Dermis blood vessel endothelial cell (primary cell): ENCODE data around the gene SLC39A11. TPM values are rescaled to one million over a fixed set of nuclear protein-coding genes. Genes with fewer than 3 reads are reported as not detected.
"Not testable (repeated sequence)": the region's sequence is repeated elsewhere in the genome, so short reads cannot be mapped to it uniquely, and the experiment has no call there.

ENCODE experiments used
- DNase-seq: peaks from one replicate; pipeline ENCODE4 v3.0.0; 2010
- total RNA-seq: library from RNA; depleted of rRNA; stranded (reverse); fragments of >200 nt; gene quantifications from 2 replicates; pipeline ENCODE4 v1.2.3, GENCODE V29; 2014

Gene SLC39A11
- total RNA-seq, 1 donor from 2014 or later: 17.4 TPM

DNA sequence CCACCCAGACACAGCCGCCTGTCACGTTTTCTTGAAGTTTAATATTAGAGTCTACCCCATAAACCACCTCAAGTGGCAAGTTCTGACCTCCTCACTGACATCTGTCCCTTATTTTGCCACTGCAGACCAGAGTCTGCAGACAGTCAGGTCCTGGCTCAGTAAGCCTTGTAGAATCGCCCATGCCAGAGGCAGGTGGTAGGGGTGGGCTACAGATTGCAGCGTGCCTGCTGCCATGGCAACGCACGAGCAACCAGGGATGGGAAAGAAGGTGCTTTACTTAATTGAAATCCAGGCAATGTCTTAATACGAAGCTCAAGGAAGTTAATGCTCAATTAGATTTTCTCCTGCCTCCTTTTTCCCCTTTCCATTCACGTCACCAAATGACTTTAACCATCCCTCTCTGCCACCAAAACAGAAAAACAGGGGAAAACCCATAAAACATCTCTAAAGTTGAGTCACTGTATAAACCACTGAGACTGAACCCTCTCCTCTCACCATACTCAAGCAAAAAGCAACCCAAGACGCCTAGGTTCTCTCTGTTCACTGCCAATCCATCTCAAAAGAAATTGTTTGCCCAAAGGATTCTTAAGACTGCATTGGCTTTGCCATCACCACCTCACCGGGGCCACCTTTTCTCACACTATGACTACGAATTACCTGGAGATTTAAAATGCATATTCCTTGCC lies 228.8 kb downstream of the SLC39A11 start:
- DNase-seq: no peak

DNA sequence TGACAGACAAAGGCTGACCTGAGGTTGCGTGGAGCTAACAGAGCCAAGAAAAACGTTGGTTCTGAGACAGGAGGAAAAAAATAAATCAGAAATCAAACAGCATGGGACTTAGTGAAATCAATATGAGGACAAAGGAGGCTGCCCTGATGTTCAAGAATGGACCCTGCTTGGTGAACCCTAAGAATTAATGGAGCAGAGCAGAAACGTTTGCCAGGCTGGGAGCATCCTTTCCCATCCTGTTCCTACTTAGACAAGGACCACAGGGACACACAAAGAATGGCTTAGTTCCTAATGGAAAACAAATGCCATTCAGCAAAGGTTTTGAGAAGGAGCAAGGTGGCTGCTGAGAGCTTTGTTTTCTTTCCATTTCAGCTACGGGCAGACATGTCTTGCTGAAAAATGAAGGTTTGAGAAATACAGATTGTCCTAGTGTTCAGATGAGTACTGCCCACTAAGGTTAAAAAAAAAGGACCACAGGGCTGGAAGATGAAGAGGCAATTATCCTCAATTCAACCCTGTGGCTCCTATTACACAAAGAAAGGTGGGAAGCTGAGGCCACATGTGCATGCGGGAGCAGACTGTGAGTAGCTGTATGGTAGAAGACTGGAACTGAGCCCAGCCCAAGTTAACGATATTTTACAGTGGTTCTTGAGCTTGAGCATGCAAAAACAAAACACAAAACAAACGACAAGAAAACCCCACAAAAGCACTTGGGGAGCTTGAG lies 230.1 kb downstream of the SLC39A11 start:
- DNase-seq: no peak

DNA sequence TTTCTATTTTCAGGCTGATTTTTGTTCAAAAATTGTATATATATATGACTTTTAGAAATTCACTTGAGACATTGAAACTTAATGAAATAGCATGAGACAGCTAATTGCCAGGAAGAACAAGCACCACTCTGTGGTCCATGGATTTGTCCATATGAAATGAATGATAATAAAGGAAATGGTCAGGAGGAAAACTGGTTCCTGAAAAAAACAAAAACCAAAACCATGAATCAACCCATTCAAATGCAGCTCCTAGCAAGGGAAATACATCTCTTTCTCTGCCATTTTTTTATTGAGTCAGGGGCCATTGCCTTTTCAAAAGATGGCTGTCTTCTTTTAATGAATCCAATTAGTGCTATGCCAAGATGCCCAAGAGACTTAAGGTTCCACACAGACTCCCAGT lies 230.7 kb downstream of the SLC39A11 start:
- DNase-seq: no peak

- DNase-seq: no peak
Observed at GRCh38 chr17:72860778-72861177, 231.7 kb downstream of the SLC39A11 start.

DNA sequence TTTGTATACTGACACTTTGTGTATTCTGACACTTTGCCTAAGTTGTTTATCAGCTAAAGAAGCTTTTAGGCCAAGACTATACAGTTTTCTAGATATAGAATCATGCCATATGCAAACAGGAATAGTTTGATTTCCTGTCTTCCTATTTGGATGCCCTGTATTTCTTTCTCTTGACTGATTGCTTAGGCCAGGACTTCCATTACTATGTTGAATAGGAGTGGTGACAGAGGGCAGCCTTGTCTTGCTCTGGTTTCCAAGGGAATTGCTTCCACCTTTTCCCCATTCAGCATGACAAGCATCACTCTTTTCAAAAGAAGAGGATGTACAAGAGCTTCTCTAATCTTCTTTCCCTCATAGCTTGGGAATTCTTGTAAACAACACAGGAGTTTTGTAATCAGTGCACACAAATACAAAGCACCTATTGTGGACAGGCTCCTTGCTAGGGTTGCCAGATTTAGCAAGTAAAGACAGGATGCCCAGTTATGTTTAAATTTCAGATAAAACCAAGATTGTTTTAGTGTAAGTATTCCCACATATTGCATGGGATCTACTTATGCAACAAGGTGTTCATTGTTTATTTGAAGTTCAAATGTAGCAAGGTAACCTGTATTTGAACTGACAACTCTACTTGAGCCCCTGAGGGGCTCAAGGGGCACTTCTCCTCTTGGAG lies 233.5 kb downstream of the SLC39A11 start:
- DNase-seq: no peak

DNA sequence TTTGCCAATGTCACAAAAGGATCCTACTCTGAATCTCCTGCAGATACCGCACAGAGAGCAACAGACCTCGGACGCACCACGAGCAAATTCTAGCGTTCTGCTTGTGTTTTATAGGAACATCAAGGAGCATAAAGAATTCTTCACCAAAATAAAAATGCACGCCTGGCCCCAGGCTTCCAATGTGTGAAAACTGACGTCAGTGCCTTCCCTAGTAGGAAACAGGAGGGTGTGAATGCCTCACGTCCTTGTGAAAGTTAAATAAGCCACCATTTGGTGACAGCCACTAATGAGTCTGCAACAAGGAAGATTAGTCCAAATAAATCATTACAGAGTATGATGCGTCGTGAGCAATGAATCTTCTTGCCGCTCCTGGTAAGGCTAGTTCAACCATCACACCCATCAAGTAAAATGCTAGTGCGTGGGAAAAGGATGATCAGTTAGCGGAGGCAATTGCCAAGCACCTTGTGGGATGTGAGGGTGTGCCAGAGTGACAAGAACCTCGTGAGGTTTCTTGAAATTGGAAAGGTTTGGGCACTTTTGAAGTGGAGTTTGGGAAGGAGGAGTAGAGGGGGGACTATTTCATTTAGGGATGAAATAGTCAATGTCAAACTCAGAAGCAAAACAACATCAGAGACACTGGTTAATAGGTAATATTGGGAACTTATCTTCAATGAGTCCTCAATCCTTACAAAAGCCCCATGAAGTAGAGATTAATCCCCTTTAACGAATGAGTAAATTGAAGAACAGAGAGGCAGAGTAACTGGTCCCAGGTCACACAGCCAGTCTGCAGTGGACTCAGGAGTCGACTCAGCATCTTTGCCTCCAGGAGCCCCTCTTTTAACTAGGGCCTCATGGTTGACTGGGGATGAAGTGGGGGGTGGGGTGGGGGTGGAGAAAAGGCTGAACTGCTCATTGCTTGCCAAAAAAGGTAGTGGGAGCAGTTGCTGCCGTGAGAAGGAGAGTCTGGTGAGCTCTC lies 238.8 kb downstream of the SLC39A11 start:
- no peak for DNase-seq

DNA sequence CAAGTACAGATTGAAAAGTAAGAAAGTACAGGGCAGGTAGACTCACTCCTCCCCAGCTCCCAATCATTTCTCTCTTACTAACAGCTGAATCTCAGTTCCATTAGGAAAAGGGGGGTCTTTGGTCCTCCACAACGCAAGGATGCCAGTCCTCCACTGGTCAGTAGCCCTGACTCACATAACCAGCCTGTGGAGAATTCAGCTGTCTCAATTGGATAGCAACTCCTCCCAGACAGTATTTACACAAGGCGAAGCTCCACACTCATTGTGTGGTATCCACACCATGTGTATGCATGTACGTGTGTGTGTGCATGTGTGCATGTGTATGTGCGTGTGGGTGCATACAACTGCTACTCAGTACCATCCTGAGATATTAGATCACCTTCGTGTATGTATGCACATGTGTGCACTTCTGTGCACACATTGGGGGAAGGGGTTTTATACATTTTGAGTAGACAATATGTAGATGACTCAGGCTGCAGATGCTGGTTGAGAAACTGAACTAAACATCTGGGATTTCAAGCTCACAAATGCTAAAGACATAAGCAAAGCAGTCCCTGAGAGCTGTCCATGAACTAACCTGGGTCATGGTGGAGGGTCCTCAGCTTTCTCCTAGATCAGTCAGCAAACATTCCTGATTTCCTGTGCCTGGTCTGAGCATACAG lies 240.1 kb downstream of the SLC39A11 start:
- no peak for DNase-seq

GRCh38 chr17:72850410-72851118 lies 241.9 kb downstream of the SLC39A11 start:
- DNase-seq: no peak

GRCh38 chr17:72846399-72846798 lies 246.1 kb downstream of the SLC39A11 start:
- DNase-seq: no peak

DNA sequence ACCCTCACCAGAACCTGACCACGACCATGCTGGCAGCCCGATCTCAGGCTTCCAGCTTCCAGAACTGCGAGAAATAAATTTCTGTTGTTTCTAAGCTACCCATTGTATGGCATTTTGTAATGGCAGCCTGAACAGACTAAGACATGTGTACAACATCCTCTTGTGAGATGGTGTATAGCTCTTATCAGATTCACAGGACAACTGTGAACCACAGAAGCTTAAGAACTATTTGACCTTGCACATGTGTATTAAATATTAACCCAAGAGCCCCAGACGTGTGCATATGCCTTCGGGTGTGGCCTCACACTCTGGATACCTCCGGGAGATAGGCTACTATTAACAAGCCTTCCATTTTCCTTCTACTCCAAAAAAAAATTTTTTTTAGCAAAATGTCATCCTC lies 248.9 kb downstream of the SLC39A11 start:
- DNase-seq: no peak

DNA sequence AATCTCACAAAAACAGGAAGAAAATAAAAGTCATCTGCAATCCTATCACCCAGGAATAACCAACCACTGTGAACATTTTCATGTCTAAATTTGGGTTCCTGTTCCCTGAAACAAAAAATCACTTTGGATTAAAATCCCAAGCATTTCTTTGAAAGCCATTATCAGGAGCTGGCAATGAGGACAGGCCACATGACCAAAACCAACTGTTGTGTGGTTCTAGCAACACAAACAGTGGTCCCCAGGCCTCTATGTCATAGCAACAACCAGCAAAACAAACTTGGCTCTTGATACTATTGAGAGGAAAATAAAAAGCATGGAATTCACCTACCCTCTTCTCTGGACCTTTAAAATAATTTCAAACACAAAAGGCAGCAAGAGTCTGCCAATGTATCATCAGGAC lies 252.5 kb downstream of the SLC39A11 start:
- DNase-seq: no peak

DNA sequence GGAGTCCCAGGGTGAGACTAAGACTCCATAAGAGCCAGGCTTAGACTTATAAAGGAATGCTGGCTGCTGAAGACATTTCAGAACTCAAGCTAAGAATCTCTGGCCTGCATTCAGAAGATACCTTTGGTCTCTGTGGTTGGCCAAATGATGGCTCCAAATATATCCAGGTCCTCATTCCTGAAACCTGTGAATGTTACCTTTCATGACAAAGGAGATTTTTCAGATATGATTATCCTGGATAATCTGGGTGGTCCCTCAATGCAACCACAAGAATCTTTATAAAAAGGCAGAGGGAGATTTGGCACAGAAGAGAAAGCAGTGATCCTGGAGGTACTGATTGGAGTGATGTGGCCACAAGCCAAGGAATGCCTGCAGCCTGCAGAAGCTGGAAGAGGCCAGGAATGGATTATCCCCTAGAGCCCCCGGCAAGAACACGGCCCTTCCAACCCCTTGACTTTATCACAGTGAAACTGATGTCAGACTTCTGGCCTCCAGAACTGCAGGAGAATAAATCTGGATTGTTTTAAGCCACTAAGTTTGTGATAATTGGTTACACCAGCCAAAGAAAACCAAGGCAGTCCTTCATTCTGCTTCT lies 253.3 kb downstream of the SLC39A11 start:
- DNase-seq: no peak

- DNase-seq: no peak
Observed at GRCh38 chr17:72838581-72838980, 253.9 kb downstream of the SLC39A11 start.

DNA sequence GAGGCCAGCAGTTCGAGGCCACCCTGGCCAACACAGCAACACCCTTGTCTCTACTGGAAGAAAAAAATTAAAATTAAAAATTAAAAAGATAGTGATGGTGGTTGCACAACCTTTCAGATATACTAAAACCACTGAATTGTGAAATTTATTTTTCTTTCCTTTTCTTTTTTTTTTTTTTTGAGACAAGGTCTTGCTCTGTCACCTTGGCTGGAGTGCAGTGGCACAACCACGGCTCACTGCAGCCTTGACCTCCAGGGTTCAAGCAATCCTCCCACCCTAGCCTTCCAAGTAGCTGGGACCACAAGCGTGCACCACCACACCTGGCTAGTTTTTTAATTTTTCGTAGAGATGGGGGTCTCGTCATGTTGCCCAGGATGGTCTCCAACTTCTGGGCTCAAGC lies 254.4 kb downstream of the SLC39A11 start:
- no peak for DNase-seq

DNA sequence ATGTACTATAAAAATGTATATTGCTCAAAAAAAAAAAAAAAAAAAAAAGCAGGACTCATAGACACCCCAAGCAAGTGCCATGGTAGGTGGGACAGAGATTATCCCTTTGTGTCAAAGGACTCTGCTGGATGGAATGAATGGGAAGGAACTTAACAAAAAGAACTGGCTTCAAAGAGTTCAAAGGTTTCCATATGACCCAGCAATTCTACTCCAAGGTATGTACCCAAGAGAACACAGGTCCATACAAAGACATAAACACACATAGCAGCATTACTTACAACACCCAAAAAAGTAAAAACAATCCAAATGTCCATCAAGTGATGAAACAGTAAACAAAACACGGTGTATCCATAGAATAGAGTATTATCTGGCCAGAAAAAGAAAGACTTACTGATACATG lies 255.2 kb downstream of the SLC39A11 start:
- DNase-seq: no peak

GRCh38 chr17:72833128-72833765 lies 259.2 kb downstream of the SLC39A11 start:
- no peak for DNase-seq

DNA sequence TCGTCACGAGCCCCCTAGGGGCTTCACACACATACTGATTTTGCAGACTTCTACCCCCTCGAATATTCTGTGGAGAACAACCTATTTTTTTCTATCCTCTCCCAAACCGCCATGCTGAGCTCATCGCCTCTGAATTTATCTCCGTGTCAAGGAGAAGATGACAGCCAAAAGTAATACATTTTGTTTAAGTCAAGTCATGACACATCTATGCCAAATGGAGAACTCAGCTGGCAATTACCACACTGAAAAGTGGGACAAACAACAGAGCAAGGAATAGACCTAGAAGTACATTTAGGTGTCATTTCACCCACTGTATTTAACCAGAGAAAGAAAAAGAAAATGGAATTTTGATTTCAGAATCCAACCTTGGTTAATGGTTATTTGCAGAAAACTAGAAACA lies 260.2 kb downstream of the SLC39A11 start:
- DNase-seq: no peak

DNA sequence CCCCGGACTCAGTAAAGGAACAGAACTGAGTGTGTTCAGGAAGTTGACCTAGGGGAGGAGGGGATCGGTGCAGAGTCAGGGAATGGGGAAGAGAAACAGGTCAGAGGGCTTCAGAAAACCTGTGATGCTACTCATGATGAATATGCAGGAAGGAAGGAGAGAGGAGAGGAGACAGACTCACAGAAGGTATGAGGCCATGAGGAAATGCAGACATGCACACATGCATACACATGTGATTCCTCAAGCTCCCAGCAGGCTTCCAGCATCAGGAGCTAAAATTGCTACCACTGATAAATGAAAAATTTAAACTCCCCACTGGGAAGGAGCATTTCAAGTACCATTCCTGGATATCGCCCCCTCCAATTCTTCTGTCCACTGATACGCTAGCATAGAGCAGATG lies 262.6 kb downstream of the SLC39A11 start:
- DNase-seq: no peak

GRCh38 chr17:72826602-72827001 lies 265.9 kb downstream of the SLC39A11 start:
- no peak for DNase-seq

- DNase-seq: not testable (repeated sequence)
Observed at GRCh38 chr17:72826059-72826458, 266.4 kb downstream of the SLC39A11 start.
